22Rv1 (cell line): ENCODE data around the gene UGT2A2.
"Not testable (repeated sequence)": the region's sequence is repeated elsewhere in the genome, so short reads cannot be mapped to it uniquely, and the experiment has no call there.

Experiments used
- H3K27ac ChIP-seq: fragments of 450-650 bp; 2 replicates; pipeline ENCODE4 v1.5.1; 2017
- CTCF ChIP-seq: fragments of 450-650 bp; IDR thresholded peaks from 2 replicates; pipeline ENCODE4 v1.5.1; 2017; ENCODE audit warnings: mild to moderate bottlenecking
- ZFX ChIP-seq: fragments of 450-650 bp; IDR thresholded peaks from 2 replicates; pipeline ENCODE4 v1.6.1; 2017; ENCODE audit warnings: antibody characterized with exemption, borderline replicate concordance

UGT2A2 gene

GRCh38 chr4:69639542-69639941 is at the start of gene UGT2A2:
UGT2A2 (minus strand) TSS chr4:69639642; CDS start chr4:69639640, 2 bp downstream.
- no peak within 1 kb of the TSS for H3K27ac ChIP-seq
- TF ChIP-seq CTCF = no peak
- TF ChIP-seq ZFX = no peak

- no peak overlapping the region for H3K27ac ChIP-seq
- TF ChIP-seq ZFX (no peak), CTCF (no peak)
Measured at GRCh38 chr4:69684804-69685203, 45.4 kb upstream of the UGT2A2 start.

GRCh38 chr4:69668680-69669079 is 29.2 kb upstream of the UGT2A2 start:
- no peak overlapping the region for H3K27ac ChIP-seq
- TF ChIP-seq CTCF (no peak), ZFX (no peak)

DNA sequence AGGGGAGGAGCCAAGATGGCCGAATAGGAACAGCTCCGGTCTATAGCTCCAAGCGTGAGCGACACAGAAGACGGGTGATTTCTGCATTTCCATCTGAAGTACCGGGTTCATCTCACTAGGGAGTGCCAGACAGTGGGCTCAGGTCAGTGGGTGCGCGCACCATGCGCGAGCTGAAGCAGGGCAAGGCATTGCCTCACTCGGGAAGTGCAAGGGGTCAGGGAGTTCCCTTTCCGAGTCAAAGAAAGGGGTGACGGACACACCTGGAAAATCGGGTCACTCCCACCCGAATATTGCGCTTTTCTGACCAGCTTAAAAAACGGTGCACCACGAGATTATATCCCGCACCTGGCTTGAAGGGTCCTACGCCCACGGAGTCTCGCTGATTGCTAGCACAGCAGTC is 24.6 kb upstream of the UGT2A2 start:
- not testable (repeated sequence) for H3K27ac ChIP-seq

DNA sequence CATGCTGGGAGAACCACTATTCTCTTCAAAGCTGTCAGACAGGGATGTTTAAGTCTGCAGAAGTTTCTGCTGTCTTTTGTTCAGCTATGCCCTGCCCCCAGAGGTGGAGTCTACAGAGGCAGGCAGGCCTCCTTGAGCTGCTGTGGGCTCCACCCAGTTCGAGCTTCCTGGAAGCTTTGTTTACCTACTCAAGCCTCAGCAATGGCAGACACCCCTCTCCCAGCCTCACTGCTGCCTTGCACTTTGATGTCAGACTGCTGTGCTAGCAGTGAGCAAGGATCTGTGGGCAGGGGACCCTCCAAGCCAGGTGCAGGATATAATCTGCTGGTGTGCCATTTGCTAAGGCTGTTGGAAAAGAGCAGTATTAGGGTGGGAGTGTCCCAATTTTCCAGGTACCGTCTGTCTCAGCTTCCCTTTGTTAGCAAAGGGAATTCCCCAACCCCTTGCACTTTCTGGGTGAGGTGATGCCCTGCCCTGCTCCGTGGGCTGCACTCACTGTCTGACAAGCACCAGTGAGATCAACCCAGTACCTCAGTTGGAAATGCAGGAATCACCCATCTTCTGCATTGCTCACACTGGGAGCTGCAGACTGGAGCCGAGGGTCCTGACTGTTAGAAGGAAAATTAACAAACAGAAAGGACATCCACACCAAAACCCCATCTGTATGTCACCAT is 21.8 kb upstream of the UGT2A2 start:
- not testable (repeated sequence) for H3K27ac ChIP-seq

DNA sequence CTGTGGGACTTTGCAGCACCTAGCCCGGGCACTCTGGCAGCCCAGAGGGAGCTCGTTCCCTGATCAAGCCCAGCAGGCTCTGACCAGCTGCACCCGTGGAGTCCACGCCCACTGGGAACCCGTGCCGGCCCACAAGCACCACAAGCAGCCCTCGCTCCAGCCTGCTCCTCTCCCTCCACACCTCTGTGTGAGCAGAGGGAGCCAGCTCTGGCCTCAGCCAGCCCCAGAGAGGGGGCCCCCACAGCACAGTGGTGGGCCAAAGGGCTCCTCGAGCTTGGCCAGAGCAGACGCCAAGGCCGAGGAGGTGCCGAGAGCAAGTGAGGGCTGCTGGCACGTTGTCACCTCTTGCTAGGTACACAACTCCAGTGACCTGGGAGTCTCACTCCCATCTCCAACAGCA is 18.7 kb upstream of the UGT2A2 start:
- no peak for TF ChIP-seq CTCF
- no peak for TF ChIP-seq ZFX
- H3K27ac ChIP-seq = no peak overlapping the region

- TF ChIP-seq ZFX = no peak
- no peak for TF ChIP-seq CTCF
- H3K27ac ChIP-seq = no peak overlapping the region
Measured at GRCh38 chr4:69656653-69657158, 17.3 kb upstream of the UGT2A2 start.

DNA sequence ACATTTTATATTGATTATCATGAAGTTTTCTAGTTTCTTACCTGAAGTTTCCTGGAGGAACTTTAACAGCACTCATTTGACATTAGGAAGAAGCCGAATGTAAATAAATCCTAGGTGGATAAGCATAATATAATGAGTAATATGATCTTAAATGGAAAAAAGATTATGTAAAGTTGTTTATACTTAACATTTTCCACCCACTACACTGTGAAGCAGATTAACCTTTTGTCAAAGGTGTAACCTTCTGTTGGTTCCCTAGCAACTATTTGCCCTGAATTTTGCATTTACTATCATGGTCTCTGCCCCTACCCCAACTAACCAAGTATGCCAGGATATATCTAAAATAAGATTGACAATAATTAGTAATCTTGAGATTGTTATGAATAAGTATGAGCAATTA is 13.7 kb upstream of the UGT2A2 start, which contains the start of gene UGT2A1:
TSS of gene UGT2A1 (minus strand) at position 101 of the 400 bp plus-strand sequence. CDS start 5,603 bp downstream, outside the sequence.
- TF ChIP-seq ZFX = no peak
- no peak within 1 kb of the TSS for H3K27ac ChIP-seq

DNA sequence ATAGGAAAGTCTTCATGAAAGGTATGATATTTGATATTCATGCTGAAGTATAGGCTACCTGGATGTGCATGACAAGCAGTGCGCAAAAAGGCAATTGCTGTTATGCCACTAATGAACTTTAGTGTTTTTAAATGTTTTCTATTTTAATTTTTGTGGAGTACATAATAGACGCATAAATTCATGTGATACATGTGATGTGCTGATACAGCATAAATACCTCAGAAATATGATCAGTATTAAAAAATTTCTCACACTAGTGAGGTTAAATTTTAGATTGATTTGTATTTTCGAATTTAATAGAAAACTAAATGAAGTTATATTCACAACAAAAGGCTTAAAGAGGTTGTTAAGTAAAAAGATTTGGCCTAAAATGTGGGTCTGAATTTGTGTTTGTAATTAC is 11.4 kb upstream of the UGT2A2 start:
- no peak overlapping the region for H3K27ac ChIP-seq
- no peak for TF ChIP-seq ZFX
- TF ChIP-seq CTCF = no peak
